Stimulated activated CD8-positive, alpha-beta memory T cell treated with anti-CD3 and anti-CD28 coated beads, Interleukin-4, amount 100 ng/mL, for 4 hours (primary cell): Measurements from ENCODE around the gene S100B.

Experiments
- DNase-seq, 2 donors: peaks; one replicate each; pipeline ENCODE4 v3.0.0-alpha.2; 2020; ENCODE audit warnings: low read depth in 2 of 2, low spot score in 1 of 2

Gene S100B

GRCh38 chr21:46628868-46629267, 24.0 kb upstream of the S100B start:
- DNase-seq = no peak

DNA sequence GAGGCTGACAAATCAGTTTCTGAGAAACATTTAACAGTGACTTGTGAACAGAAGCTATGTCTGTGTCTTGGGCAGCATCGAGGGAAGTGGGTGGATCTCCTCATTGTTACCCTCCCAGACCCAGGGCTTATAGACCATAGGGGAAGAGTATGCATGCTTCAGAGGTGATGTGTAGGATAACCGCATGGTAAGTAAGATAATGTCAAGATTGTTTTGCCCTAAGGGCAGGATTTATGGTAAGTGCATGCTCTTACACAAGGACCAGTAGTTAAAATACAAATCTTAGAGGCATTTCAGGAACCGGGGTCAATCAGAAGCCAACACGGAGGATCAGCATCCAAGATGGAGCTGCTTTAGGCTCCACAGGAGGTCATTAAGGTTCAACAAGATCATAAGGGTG, 22.8 kb upstream of the S100B start:
- no peak for DNase-seq

- no peak for DNase-seq
Measured at GRCh38 chr21:46626975-46627501, 22.2 kb upstream of the S100B start.

DNA sequence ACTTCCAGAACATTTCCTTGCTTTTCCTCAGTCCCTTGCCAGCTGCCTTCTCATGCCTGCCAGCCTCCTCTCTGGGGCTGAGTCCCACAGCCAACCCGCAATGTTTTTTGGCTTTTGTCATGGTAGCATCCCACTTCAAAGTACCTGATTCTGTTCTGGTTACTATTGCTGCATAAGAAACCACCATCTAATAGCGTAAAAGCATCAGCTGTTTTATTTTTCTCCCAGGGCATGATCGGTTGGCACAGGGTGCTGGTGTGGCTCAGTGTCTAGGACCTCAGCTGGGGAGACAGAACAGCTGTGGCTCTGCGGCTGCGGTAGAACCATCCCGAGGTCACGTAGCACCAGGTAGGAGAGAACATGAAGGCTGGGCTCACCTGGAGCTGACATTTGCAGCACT, 21.7 kb upstream of the S100B start:
- no peak for DNase-seq

DNA sequence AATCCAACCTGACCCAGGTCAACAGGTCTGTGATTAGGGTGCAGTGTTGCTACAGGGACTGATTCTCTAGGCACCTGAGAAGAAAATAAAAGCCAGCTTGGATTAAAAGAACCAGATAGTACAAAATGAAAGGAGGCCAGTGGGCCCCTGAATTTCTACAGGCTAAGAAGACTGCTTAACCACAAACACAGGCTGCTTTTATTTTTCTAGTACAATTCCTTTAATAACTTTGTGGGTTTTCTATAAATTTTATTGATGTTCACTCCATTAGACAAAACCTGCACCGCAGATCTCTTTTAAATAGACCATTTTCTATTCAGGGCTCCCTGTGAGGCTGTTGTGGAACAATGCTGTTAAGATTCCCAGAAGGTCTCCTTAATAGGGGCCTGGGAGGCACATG, 20.9 kb upstream of the S100B start:
- DNase-seq = no peak

DNA sequence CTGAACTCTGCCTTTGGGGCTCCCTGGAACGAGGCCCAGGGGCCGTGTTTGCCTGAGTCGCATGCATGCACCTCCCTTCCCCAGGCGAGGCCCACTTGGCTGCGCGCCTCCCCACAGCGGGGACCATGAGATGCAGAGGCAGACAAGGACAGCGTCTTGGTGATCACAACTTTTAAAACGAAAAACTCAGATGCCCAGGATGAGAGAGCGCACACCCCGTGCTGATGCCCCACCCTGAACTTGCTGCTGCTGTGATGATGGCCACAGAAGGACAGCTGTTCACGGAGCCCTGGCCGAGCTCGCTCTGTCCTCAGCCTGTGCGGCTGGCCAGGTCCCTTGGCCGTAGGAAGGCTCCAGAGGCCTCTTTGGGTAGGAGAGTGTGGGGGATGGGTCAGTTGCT, 19.2 kb upstream of the S100B start:
- no peak for DNase-seq

DNA sequence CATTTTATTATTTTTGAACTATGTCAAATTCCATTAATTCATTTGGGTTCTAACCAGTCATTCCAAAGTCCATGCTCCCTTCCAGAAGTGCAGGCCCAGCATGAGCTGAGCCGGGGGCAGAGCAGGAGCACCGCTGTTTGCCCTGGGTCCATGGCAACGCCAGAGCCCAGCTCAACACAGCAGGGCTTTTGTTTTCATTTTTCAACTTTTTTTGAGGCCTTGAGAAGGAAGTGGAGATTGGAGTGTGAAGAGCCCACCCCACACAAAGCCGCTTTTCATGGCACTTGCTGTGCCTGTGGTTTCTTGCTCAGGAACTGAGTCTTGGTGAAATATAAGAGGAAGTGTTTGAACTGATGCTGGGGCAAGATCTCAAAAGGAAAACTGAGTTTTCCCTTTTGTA, 17.3 kb upstream of the S100B start:
- DNase-seq = no peak

DNA sequence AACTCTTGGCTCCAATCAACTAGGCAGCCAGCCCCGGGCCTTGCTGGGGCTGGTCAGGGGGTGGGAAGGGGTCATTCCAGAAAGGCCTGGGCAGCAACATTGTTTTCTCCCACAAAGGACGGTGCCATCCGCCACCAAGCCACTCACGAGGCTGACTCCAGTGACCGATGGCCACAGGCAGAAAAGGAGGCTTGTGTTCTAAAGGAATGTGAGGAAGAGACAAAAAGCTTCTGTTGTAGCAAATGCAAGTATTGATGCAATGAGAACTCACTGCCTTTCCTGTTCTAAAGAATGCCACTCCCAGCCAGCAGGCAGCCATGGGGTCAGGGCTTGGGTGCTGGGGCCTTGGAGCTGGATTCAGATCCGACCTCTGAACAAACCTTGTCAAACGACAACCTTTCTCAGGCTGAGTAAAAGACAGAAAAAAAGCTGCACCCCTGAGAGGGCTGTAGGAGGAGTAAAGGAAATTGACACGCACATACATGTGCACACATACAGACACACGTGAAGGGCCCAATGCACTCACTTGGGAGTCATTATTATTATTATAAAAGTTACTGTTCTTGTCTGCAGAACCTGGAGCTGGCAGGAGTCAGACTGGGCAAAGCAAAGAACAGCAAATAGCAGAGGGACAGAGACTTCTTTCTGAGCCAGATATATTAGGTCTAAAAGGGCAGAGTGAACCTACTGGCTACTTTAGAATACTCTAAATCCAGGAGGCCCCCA, 16.7 kb upstream of the S100B start:
- no peak for DNase-seq

DNA sequence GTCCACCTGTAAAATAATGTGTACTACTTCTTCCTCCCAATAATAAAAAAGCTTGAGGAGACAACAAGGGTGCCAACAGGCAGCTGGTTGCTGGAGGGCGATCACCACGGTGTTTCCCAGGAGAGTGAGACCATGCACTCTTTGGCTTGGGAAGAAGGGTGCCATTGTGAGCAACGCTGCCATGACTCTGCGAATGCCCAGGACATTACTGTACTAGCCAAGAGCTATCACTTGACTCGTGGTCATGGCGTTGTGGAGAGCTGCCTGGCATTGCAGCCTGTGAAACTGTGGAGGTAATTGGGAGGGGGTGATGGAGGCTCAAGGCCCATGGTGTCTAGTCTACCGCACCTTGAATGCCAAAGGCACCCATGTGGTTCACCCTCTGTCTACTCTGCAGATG, 16.0 kb upstream of the S100B start:
- DNase-seq = no peak

- DNase-seq = no peak
Measured at GRCh38 chr21:46619846-46620245, 15.0 kb upstream of the S100B start.

- DNase-seq = no peak
Measured at GRCh38 chr21:46618738-46619379, 14.0 kb upstream of the S100B start.

GRCh38 chr21:46617267-46618051, 12.6 kb upstream of the S100B start:
- DNase-seq = no peak

- no peak for DNase-seq
Measured at GRCh38 chr21:46616656-46617055, 11.8 kb upstream of the S100B start.

- DNase-seq = no peak
Measured at GRCh38 chr21:46616050-46616449, 11.2 kb upstream of the S100B start.

GRCh38 chr21:46613391-46613790, 8.5 kb upstream of the S100B start:
- DNase-seq = no peak

DNA sequence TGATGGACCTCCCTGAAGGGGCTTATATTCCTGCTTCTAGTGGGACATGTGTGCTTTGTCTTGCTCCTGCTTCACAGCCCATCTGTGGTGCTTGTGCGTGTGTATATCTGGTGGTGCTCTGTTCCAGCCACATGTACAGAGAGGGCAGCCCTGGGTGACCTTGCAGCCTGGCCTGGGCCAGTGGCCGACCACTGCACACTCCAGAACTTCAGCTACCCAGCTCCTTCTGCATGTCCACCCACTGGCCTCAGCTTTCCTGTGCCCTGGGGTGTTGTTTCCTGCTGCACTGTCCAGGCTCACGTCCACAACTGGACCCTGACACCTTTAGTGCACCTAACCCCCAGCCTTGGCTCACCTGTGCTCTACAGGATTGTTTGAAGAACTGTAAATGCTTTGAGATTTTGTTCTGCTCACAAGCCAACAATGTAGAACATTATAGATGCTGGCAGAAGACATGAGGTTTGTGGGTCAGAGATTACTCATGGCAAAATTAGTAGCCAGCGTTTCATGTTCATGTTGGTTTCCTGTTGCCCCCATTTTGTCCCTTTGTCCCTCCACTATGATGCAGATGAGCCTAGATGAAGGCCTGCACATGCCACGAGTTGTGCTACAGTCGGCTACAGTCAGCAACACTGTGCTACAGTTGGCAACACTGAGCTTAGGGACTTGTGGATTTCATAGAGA, 5.3 kb upstream of the S100B start:
- DNase-seq = no peak

DNA sequence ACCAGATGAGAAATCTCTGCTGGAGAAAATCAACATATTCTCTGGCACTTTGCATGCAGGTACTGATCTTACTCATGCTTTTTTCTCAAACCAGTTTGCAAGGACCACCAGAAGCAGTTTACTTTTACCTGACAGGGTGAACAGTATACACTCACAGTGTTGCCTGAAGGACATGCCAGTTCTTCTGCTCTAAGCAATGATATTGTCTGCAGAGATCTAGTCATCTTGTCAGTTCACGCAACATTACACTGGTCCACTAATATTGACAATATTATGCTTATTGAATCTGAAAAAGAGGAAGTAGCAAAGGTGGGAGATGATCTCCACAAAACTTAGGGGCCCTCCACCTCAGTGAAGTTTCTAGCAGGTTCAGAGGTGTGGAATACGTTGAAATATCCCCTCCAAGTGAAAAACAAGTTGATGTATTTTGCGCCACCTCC, 3.8 kb upstream of the S100B start:
- DNase-seq = no peak

GRCh38 chr21:46607636-46608035, 2.8 kb upstream of the S100B start:
- no peak for DNase-seq

GRCh38 chr21:46606427-46606813, 1.5 kb upstream of the S100B start:
- no peak for DNase-seq

- DNase-seq = peak; percentile 19 to 29
Measured at GRCh38 chr21:46605767-46606426, 1.0 kb upstream of the S100B start.
